ENCODE measurements around the gene TOR1AIP1.
A peak's percentile ranks its signal among the peaks of the same experiment; 100 is the strongest.
"Not testable (repeated sequence)": the region's sequence is repeated elsewhere in the genome, so short reads cannot be mapped to it uniquely, and the experiment has no call there.

TOR1AIP1 gene, protein sequence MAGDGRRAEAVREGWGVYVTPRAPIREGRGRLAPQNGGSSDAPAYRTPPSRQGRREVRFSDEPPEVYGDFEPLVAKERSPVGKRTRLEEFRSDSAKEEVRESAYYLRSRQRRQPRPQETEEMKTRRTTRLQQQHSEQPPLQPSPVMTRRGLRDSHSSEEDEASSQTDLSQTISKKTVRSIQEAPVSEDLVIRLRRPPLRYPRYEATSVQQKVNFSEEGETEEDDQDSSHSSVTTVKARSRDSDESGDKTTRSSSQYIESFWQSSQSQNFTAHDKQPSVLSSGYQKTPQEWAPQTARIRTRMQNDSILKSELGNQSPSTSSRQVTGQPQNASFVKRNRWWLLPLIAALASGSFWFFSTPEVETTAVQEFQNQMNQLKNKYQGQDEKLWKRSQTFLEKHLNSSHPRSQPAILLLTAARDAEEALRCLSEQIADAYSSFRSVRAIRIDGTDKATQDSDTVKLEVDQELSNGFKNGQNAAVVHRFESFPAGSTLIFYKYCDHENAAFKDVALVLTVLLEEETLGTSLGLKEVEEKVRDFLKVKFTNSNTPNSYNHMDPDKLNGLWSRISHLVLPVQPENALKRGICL

DNA sequence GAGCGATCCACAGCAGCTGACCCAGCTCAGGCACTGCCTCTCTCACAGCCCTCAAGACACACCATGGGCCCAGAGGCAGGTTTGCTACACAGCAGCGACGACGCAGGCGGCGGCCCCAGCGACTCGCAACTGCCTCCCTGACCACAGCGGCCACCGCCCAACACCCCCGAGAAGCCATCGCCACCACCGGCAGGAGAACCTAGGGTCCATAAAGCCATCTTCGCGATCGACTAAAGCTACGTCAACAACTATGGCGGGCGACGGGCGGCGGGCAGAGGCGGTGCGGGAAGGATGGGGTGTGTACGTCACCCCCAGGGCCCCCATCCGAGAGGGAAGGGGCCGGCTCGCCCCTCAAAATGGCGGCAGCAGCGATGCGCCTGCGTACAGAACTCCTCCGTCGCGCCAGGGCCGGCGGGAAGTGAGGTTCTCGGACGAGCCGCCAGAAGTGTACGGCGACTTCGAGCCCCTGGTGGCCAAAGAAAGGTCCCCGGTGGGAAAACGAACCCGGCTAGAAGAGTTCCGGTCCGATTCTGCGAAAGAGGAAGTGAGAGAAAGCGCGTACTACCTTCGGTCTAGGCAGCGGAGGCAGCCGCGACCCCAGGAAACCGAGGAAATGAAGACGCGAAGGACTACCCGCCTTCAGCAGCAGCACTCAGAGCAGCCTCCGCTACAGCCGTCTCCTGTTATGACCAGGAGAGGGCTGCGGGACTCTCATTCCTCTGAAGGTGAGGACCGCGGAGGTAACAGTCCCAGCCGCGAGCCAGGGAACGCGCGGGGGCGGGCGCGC lies at the start of gene TOR1AIP1:
Gene TOR1AIP1 (plus strand): TSS at position 33 of the 787 bp plus-strand sequence. CDS start 218 bp downstream, at position 251.
- DNase-seq: peak; percentile 97

DNA sequence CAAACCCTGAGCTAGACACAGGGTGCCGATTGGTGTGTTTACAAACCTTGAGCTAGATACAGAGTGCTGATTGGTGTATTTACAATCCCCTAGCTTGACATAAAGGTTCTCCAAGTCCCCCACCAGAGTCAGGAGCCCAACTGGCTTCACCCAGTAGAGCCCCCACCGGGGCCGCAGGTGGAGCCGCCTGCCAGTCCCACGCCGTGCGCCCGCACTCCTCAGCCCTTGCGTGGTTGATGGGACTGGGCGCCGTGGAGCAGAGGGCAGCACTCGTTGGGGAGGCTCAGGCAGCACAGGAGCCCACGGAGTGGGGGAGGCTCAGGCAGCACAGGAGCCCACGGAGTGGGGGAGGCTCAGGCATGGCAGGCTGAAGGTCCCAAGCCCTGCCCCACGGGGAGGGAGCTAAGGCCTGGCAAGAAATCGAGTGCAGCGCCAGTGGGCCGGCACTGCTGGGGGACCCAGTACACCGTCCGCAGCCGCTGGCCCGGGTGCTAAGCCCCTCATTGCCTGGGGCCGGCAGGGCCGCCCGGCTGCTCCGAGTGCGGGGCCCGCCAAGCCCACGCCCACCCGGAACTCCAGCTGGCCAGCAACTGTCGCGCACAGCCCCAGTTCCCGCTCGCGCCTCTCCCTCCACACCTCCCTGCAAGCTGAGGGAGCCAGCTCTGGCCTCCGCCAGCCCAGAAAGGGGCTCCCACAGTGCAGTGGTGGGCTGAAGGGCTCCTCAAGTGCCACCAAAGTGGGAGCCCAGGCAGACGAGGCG lies 45.2 kb upstream of the TOR1AIP1 start:
- not testable (repeated sequence) for DNase-seq

DNA sequence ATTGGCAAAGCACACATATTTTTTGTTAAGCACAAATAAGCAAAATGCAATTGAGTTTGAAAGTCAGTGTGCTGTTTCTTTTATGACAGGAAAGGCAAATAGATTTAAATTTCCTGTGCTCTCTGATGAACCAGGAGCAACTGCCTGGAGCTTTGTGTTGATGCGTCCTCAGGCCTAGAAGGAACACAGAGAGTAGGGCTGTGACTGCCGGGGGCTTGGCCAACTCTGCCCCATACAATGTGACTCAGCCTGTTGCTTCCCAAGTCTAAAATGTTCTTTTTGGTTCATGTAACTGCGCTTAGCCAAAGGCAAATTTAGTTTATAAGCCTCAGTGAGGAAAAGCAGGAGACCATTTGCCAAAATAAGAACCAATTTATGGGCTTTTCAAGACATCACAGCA lies 42.0 kb upstream of the TOR1AIP1 start:
- DNase-seq: no peak

DNA sequence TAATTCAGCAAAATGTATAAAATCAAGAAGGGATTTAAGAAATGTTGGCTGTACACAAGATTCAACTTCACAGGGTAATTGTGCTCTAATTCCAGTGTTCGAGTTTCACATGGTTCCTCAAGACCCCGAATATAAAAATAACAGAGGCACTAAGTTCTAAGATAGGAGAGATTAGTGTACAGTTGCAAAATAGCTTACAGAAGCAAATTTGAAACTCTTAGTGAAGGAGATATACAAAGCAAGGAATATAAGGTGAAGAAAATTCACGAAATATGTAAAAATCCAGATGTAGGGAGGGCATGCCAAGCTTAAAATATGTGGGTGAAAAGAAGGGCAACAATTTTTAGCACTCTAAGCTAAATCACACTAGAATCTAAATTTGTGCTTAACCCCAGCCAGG lies 33.9 kb upstream of the TOR1AIP1 start:
- DNase-seq: no peak

DNA sequence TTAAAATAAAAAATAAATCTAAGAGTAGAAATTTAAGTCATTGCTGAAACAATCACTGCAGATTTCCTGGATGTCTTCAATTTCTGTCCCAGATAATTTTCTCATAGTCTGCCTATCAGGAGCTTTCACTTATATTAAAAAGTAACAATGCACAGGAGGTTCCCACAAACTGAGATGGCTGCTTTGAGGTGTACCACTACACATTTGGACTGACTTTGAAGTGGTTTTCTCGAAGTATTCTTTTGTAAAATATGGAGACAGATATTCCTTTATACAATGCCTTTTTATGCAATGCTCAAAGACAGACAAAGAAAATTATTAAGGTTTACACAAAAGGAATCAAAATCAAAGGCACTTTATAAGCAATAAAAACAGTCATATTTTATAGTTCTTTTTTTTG lies 29.0 kb upstream of the TOR1AIP1 start:
- DNase-seq: no peak

DNA sequence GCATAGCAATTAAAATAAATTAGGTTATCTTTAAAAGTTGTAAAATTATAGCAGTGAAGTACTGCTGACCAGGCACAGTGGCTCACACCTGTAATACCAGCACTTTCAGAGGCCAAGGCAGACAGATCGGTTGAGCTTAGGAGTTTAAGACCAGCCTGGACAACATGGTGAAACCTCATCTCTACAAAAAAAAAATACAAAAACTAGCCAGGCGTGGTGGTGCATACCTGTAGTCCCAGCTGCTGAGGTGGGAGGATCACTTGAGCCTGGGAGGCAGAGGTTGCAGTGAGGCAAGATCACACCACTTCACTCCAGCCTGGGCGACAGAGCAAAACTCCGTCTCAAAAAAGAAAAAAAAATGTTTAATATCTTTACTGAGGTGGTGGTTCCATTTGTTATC lies 26.3 kb upstream of the TOR1AIP1 start:
- not testable (repeated sequence) for DNase-seq

DNA sequence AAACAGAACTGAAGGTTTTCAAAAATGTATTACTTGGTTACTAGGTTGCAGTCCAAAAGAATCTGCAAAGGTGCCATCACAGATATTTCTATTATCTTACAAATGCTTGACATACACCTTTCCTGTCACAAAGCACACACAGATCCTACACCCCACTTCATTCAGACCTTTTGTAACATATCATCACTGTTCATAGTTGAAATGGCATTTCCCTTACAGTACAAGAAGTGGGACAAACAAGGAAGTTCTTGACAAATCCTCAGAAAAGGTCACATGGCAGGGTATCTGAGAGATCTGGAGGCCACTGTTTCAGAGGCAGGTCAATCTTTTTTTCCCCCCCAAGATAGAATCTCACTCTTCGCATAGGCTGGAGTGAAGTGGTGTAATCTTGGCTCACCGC lies 25.8 kb upstream of the TOR1AIP1 start:
- DNase-seq: no peak

DNA sequence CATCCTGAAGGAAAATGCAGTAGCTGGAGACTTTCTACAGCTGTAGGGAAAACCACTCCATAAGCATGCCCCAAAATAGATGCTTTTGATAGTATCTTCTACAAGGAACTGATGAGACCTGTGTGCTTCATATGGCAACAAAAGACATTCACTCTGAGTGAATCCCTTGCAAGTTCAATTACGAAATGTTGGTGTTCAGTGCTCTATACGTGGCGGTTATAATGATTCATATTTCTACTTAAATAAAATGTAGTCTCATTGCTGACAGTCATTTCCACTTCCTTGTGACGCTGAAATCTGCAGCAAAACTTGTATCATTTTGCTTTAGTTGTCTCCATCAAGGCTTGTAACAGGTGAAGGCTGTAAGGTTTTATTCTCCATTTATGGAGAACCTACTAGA lies 25.1 kb upstream of the TOR1AIP1 start:
- no peak for DNase-seq

DNA sequence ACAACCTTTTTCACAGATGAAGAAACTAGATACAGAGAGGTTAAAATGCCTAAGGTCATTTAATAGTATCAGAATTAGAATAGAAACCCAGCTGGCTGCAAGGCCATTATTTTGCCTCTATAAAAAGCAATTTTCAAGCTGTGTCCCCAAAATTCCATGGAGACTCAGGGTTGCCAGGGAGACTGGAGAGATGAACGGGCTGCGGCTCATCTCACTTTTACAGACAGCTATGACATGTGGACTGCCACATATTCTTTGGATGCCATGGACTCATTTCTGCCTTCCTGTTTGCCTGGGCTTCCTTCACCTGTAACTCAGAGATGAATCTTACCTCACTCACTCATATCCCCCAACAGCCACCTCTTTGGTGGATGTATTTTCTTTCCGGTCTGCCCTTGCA lies 21.4 kb upstream of the TOR1AIP1 start:
- no peak for DNase-seq

DNA sequence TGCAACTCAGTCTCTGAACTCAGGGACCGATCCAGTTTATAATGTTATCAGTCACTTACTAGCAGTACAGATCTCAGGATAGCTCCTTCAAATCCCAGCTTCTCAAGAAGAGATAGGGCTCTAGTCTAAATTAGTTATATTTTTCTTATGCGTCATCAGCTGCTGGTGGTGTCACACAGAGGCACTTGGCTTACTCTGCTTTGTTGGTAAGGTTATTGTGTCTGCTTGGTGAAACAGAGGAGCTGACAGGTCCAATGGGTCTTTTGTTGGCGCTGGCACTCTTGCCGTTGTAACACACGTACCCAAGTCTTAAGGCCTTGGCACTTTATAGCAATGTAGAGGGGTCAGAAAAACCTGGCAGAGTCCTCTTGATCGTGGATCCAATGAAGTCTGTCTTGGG lies 16.7 kb upstream of the TOR1AIP1 start:
- DNase-seq: no peak

DNA sequence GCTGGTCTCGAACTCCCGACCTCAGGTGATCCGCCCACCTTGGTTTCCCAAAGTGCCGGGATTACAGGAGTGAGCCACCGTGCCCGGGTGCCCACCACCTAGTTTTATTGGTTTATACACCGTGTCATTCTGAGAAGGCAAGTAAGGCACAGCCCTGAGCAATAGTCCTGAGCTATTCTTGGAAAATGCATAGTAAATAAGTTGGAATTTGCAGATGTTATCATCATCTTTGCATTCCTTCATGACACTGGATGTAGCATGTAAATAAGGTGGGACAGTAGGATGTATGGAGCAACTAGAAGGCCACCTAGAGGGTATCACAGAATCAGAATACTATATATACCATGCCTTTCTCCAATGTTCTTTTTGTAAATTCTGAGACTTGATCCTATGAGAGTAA lies 15.5 kb upstream of the TOR1AIP1 start:
- DNase-seq: no peak

DNA sequence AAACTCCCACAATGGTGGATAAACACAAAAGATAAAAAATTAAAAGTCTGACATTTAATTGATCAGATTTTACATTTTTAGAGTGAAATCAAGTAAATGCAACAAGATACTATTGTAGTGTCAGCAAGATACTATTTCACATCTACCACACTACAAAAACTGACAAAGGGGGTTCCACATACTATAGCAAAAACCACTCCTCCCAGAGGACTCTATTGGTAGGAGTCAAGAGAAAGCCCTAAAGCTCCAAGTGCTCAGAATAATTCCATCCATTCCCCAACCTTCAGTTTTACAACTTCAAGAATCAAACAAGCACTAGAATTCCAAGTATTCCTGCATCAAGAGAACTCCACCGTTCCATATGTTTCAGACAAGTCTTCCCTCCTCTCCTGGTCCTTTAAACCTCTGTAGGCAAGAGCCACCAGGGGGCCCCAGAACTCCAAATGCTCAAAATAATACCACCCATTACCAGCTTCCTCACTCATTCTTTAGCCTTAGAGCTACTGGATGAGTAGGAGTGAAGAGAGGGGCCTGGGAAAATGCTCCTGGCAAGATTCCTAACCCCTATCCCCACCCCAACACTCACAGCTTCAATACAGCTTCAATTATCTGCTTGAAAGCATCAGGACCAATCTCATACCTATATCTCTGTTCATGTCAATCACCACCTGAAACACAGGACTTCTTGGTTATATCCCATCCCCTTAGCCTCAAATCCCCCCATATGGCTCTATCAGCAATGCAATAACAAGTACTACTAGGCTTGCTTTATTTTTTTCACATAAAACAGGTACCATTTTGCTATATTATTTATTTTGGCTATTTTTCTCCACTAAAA lies 14.4 kb upstream of the TOR1AIP1 start:
- DNase-seq: peak; percentile 60

DNA sequence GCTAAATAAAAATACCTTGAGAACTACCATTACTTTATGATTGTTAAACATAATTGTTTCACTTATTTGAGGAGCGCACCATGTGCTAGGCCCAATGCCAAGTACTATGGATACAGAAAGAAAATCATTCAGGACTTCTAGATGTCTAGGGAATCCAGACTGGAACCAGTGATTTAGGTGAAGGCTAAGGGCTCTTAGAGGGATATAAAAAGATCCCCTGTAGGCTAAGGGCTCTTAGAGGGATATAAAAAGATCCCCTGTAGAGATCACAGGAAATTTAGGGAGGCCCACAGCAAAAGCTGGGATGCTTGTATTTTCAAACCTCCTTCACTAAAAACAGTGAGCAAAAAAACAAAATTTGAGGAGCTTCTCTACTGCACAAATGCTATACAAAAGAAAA lies 11.2 kb upstream of the TOR1AIP1 start:
- no peak for DNase-seq

DNA sequence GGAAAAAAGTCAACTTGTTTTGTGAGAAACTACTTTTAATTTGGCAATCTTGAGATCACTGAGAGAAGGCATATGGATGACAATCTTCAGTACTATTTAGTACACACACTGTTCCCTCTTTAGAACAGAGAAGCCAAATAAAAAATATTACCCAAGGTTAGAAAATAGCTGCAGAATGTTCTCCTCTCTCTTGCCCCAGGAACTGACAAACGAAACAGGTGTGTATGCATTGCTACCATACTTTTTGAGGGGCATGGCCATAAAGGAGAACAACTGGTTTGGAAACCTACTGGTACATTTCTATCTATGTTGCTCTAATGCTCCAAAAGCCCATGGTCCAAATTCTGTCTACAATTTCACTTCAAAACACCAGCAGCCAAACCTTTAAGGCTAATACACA lies 10.1 kb upstream of the TOR1AIP1 start:
- DNase-seq: no peak

DNA sequence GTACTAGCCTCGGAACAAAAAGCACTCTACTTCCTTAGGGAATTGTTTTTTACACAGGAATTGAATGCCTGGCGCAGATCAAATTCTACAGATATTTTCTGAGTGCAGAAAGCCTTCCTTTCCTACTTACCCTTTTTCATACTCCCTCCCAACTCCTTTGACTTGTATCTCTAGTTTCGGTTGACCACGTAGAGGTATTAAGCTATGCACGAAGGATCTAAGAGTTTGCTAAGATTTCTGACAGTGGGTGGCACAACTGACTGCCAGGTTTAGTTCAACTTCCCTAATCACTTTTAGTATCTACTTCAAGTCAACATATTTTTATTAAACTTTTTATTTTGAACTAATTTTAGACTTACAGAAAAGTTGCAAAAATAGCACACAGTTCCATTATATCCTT lies 9.5 kb upstream of the TOR1AIP1 start:
- no peak for DNase-seq

DNA sequence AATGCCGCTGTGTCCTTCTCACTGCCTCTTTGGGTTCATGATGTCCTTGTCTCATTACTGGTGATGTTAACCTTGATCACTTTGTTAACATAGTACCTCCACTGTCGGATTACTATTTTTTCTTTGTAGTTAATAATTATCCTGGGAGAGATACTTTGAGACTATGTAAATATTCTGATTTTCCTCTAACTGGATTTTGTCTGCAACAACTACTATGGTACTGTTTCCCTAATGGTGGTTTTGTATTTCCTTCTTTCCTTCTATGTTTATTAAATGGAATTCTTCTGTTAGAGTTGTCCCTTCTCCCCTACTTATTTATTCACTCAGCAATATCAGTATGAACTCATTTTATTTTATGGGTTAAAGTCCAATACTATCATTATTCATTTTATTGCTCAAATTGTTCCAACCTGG lies 8.6 kb upstream of the TOR1AIP1 start:
- DNase-seq: no peak

DNA sequence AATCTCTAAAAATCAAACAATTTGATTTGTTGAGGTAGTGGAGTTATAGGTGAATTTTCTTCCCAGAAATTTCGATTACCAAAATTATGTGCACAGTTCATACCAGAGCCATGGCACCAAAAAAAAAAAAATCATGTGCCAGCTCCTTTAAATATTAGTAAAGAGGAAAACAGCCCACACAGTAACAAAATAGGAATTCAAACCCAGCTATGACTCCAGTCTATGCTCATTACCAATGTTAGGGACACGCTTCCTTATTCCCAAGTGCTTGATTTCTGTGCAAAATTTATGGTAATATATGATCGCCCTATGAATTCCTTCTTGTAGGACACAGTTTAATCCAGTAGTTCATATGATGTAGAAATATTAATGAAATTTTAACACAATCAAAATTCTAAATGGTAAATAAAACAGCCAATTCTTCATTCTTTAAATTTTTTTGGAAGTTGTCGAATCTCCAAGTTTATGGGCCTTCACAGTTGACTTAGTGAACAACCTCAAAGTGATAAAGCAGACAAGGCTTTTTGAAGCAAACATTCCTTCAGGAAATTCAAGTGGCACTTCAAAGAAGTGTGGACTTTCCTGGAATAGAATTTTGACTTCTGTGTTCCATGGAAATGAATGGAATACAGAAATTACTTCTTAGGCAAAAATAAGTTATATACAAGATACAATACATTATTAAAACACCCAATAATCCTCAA lies 6.3 kb upstream of the TOR1AIP1 start:
- no peak for DNase-seq

DNA sequence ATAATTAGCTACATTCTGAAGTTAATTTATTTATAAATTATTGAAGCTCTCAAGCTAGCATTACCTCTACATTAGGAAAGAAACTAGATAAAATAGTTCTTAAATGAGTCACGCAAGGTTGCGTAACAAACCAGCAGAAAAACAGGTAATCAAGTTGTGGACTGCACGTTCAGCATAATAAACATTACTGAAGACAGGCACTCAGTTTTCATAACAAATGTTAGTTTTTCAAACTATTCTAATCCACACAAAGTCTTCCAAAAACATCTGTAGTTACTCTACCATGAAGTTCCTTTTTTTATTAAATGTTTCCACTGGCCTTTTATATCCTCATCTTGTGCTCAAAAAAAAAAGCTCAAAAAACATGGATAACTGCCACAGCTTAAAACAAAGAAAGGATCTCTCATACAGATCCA lies 5.8 kb upstream of the TOR1AIP1 start:
- no peak for DNase-seq

DNA sequence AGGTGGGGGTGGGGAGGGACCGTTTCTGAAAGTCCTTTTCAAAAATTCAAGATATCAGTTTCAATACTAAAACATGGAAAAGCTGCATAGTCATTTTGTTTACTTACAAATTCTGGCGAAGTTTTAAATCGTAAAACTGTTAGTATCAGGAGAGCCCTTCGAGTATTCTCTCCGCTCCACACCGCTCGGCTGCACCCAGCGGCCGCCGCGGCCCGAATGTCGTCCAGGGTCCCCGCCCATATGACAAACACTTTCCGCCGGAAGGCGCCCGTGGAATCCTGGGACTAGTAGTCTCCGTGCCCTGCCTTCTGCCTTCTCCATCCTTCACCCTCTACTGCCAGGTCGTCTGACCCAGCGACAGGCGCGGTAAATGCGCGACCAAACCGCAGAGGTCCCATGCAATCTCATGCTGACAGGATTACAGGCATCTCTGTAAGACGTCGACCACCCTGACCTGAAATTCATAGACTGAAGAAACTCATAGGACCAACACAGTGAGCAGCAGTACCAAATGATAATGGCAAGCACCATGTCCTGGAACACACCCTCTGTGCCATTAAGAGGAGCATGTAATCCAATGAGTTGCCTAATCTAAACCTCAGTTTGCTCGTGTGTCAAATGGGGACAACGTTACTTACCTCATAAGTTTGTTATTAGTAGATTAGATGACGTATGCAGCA lies 4.4 kb upstream of the TOR1AIP1 start, which contains the start of gene TOR1AIP2:
Gene TOR1AIP2 (minus strand): TSS at position 218 of the 680 bp plus-strand sequence. CDS start 25,138 bp downstream, outside the sequence.
- peak; percentile 92 for DNase-seq

DNA sequence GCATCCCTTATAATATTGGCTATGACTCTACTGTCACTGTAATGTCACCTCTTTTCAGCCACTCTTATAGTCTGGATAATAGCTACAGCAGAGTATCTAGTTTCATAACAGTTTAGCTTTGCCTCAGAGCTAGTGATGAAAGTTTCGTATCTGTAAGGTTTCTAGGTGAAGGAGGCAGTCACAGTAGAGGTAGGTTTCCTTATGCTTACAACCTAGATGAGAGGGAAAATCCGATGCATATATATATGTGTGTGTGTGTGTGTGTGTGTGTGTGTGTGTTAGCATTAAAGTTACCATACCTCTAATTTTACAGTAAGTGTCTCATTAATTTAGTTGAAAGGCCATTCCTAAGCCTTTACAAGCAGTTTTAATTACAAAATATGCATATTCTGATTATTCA lies 2.3 kb upstream of the TOR1AIP1 start:
- no peak for DNase-seq

Data from right forelimb (tissue), 1 donor.